DMS53 treated with DMSO at 0.1 percent for 48 hours (cell line): ENCODE data around the gene SUMO4.

Experiments
- DNase-seq: peaks from one replicate; lab custom pipeline; 2025; ENCODE audit not compliant: unreplicated experiment; lab: John Stamatoyannopoulos, UW

SUMO4 gene

DNA sequence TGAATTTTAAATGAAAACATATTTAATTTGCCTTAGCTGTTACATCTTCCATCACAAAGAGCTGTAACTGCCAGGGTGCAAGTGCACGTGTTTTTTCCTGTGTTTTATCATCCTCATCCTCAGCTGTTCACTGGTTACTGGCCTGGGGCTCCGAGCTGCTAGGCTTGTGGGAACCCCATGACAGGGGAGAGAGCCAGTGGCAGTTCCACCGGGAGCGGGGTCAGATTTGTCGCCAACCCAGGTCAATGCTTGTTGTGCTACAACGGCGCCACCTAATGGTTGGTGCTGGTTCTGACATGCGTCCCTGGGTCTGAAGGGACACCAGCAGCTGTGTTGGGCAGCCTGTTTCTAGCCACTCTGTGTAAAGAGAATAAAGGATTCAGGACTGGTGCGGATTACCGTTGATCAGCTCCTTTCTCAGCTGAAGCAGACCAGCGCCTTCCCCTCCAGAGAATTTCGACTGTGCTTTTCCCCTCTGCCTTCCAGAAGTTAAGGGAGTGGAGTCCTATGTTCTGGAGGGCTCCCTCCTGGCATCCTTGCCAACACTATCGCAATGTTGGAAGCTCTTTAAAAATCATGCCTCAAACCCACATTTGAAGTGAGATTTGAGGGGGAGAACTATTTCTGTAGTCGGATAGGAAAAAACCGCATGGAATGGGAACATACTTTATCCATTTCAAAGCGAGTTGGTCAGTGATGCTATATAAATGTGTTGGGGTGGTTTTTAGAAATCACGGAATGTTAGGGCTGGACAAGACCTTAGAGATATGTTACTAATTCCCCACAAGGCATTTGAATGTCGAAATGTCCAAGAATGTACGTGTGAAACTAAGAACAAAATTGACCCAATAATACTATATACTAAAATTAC is 32.1 kb downstream of the SUMO4 start:
- peak; percentile 68 for DNase-seq

DNA sequence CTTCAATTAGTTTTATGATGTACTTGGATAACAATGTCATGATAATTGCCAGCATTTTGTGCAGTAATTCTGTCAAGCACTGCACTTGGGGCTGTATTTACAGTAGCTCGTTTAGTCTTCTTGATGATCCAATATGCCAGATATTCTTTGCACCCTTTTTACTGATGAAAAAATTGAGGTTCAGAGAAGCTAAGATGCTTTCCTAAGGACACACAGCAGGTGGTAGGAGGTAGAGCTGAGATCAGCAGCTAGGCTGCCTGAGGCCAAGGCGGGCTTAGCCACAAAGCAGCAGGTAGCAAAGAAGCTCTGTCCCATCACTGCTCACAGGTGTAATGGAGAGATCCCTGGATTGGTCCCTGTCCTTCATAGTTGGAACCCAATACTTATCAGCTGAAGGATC is 33.3 kb downstream of the SUMO4 start:
- no peak for DNase-seq

DNA sequence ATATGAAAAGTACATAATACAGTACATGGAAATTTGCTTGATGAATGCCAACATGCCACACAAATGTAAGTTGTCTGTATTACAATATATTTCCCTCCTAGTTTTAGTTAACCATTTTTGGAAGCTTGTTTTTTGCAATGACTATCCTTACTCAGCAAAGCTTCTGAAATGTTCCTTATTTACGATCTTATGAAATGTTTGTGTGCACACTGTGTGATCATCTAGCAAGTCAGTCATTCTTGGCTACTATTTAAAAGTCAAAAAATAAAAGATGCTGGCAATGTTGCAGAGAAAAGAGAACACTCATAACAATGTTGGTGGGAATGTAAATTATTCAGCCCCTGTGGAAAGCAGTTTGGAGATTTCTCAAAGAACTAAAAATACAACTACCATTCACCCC is 33.8 kb downstream of the SUMO4 start:
- DNase-seq: no peak

DNA sequence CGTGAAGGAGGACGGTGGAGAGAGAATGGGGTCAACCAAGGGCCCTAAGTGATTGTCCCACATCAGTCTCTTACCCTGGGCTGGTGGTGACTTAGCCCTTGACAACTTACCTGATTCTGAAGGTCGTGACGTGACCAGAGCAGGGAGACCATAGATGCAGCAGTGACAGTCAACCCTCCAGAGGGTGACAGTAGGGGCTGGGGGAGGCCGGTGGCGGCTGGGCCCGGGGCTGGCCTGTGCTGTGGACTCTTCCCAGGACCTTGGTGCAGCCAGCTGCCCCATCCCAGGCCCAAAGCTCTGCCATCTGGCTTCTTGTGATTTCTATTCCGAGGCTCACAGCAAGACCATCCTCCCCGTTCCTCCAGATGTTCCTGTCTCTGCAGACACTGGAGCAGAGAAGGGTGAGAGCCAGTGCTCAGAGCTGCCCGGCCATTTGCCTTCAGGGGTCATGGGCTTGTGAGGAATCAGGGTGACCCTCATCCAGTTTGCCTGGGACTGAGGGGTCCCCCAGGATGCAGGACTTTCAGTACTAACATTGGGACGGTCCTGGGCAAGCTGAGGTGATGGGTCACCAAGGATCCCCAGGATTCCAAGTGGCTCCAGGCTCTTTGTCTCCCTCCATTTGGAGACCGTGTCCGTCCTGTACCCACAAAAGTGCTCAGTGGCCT is 36.0 kb downstream of the SUMO4 start:
- no peak for DNase-seq

DNA sequence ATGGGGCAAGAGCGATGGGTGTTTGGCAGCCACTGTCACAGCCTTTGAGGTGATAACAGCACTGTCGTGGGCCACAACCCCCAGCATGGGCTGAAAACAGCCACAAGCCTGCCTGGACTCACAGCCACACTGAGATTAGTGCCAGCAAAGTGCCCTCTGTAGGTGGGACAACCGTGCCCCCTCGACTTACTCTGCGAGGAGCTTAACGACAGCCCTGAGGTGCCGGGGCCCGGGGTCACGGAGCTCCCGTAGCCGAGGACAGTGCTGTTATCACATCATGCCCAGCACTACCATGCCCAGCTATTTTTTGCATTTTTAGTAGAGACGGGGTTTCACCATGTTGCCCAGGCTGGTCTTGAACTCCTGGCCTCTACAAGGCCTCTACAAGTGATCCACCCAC is 36.6 kb downstream of the SUMO4 start:
- no peak for DNase-seq

DNA sequence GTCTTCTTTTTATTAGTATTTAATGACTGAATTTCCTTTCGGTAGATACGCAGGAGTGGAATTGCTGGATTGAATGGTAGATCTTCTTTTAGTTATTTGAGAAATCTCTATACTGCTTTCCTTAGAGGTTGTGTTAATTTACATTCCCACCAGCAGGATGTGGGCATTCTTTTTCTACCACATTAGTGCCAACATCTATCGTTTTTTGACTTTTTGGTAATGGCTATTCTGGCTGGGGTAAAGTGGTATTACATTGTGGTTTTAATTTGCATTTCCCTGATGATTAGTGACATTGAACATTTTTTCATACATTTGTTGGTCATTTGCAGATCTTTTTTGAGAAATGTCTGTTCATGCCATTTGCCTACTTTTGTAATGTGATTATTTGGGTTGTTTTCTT is 37.1 kb downstream of the SUMO4 start:
- DNase-seq: no peak

DNA sequence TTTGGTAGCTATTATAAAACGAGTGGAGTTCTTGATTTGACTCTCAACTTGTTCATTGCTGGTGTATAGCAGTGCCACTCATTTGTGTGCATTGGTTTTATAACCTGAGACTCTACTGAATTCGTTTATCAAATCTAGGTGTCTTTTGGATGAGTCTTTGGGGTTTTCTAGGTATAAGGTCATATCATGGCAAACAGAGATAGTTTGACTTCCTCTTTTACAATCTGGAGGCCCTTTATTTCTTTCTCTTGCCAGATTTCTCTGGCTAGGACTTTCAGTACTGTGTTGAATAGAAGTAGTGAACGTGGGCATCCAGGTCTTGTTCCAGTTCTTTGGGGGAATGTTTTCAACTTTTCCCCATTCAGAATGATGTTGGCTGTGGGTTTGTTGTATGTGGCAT is 38.8 kb downstream of the SUMO4 start:
- no peak for DNase-seq

DNA sequence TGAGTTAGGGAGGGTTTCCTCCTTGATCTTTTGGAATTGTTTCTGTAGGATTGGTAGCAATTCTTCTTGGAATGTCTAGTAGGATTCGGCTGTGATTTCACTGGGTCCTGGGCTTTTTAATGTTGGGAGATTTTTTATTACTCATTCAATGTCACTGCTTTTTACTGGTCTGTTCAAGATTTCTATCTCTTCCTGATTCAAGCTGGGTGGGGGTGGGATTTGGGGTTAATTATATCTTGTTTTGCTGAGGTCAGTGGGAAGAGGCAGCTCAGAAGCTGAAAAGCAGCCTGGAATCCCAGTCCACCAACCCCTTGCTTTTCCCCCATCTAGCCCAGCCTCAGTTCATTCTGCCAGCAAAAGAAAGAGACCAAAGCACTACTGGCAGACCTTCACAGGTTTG is 39.6 kb downstream of the SUMO4 start:
- no peak for DNase-seq

DNA sequence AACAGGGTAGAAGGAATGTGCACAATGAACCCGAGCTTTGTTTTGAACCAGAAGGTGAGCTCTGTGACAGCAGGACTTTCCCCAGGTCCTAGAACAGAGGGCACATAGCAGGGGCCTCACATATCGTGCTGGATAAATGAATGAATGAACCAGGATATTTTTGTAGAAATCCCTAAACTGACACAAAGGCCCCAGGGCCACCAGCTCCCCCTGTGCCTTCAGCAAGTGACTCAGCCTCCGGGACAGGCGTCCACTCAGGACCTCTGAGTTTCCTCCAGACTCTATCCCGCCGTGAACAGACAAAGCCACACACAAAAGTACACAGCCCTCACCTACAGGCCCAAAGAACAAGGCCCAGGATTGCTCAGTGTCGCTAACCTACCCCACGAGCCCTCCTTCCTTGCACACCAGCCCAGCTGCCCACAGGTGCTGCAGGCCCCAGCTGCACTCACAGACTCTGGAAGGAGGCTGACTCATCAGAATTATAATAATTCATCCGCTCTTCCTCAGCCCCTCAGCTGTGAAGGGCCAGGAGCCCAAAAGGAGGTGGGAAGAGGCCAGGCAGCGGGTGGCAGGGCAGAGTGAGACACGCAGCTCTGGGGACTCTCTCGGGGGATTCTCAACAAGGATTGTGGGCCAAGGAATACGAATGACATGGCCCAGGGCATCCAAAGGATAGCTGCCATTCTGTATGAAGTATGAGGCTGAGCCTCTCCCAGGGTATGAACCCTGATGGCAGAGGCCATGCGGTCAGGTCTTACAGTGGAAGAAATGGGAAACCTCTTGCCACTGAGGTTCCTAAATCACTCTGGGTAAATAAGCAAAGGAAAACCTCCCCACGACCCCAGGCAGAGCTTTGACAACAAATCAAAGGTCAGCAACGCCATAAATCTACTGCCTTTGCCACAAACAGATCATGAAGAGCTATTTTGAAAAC is 40.9 kb downstream of the SUMO4 start:
- no peak for DNase-seq

DNA sequence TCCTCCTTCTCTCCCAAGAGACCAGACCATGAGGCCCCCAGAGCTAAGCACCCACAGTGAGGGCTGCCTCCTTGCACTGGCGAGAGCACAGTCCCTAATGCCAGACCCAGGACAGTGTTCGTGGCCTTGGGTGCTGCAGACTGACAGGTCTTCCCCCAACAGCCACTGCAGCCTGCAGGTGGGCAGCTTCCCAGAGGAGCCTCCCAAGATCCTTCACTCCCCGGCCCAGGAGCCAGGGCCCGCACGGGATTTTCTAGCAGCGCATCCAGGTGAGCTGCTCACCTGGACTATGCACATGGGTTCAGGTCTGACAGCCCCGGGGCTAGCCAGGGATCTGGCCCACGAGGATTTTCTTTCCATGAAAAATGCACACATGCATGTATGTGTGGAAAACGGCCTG is 41.7 kb downstream of the SUMO4 start:
- no peak for DNase-seq

DNA sequence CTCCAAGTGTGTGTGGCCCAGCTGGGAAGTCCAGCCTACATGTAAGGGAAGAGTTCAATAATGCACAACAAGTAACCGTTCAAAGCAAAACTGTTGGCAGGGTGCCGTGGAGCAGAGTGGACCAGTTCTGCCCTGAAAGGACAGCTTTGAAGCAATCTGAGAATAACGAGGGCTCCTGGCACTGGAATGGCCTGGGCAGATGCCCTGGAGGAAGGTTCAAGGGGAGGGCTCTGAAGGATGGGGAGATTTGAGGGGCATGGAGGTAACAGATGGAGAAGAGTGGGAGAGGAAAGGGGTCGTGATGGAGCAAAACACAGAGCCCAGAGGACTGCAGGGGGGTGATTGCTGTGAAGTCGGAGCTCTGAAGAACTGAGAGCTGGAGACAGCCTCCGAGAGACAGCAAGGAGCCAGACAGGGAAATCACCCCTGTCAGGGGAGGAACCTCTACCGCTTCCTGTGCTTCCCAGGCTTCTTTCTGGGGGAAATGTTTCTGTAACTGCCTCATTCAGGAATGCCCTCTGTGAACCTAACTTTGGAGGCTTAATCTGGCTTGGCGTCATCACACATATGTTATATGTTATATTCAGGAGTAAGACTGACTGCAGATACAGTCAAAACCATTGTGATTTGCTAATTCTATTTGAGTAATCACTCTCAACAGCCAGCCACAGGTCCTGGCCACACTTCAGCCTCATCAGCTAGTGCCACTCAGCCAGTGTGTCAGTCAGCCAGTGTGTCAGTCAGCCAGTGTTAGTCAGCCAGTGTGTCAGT is 43.5 kb downstream of the SUMO4 start:
- DNase-seq: no peak

DNA sequence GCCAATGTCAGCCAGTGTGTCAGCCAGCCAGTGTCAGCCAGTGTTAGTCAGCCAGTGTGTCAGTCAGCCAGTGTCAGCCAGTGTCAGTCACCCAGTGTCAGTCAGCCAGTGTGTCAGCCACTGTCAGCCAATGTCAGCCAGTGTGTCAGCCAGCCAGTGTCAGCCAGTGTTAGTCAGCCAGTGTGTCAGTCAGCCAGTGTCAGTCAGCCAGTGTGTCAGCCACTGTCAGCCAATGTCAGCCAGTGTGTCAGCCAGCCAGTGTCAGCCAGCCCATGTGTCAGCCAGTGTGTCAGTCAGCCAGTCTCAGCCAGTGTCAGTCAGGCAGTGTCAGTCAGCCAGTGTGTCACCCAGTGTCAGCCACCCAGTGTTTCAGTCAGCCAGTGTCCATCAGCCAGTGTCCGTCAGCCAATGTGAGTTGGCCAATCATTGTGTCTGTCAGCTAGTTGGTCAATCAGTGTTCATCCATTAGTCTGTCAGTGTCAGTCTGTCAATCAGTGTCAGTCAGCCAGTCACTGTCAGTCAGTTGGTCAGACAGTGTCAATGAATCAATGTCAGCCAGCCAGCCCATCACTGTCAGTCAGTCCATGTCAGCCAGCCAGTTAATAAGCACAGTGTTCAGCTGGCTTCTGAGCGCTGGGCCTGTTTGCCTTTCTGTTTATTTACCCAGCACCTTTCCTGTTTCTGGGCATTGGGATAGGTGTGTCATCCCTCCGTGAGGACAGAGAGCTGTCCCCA is 44.5 kb downstream of the SUMO4 start:
- peak; percentile 16 for DNase-seq

DNA sequence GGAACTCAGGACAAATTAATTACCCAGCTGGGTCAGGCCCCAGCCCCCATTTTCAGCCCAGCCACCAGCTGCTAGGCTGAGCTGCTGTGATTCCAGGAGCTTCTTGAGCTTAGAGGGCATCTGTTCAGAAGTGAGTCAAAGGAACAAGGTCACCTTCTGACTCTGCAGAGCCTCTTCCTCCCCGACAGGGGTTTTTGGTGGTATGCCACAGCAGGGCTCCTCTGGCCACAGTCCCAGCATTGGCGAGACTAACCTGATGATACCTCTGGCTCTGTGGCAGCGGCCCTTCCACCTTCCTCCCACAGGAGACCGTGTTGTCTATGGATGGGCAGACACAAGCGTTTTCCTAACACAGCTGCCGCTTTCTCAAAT is 45.0 kb downstream of the SUMO4 start:
- no peak for DNase-seq

DNA sequence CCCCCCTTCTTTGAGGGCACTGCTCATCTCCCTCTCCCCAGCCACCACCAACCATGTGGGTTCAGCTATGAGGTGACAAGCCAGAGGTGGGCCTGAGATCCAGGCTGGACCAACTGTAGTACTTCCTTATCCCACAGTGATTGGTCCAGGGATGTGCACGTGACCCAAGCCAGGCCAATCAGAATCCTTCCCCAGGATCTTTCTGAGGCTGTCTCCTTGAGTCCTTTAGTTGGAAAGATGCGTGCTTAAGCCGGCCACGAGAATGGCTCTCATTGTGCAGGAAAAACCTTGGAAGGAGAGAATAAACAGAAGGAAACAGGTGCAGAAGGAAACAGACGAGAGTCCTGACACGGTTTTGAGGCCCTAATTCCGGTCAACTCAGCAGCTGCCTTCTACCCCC is 45.5 kb downstream of the SUMO4 start:
- DNase-seq: no peak

DNA sequence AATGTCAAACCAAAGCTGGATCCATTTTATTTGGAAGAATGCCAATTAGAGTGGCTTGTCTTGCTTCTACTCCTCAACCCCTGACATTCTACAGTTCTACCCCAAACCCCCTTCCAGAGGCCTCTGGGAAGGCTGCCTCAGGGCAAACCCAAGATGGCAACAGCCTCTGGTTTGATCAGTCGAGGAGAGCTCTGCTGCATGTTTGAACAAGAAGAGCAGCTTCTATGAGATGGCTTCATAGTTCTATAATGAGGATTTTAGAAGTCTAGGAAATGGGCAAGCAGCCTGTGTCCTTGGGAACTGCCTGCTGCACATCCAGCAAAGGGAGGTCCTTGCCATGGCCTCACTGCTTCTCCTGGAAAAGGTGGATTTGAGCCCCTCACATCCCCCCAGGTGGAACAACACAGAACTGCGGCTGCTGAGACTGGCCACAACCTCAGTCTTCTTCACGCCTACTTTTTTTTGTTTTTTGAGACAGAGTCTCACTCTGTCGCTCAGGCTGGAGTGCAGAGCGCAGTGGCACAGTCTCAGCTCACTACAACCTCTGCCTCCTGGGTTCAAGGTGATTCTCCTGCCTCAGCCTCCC is 46.8 kb downstream of the SUMO4 start:
- no peak for DNase-seq

DNA sequence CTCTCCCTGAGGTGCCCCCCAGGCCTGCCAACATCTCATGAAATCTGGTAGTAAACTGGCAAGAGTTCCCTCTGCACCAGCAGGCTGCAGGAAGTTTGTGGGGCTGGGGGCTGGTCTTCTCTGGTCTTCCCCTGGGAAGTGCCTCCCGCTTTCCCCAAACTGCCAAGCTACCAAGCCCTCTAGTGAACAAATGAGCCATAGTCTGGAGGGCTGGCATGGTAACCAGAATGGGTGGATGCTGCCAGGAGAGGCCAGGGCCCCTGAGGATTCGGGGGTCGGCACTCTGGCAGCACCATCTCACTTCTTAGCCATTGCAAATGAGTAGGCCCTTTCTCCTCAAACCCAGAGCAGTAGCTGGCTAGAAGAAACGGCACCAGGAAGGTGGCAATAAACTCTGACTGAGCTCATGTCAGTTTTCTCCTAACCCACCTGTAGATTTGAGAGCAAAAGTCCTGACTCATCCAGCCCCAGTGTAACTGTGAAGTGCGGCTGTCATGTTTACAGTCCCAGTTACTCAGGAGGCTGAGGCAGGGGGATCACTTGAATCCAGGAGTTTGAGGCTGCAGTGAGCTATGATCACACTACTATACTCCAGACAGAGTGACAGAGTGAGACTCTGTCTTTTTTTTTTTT is 48.9 kb downstream of the SUMO4 start:
- DNase-seq: no peak

DNA sequence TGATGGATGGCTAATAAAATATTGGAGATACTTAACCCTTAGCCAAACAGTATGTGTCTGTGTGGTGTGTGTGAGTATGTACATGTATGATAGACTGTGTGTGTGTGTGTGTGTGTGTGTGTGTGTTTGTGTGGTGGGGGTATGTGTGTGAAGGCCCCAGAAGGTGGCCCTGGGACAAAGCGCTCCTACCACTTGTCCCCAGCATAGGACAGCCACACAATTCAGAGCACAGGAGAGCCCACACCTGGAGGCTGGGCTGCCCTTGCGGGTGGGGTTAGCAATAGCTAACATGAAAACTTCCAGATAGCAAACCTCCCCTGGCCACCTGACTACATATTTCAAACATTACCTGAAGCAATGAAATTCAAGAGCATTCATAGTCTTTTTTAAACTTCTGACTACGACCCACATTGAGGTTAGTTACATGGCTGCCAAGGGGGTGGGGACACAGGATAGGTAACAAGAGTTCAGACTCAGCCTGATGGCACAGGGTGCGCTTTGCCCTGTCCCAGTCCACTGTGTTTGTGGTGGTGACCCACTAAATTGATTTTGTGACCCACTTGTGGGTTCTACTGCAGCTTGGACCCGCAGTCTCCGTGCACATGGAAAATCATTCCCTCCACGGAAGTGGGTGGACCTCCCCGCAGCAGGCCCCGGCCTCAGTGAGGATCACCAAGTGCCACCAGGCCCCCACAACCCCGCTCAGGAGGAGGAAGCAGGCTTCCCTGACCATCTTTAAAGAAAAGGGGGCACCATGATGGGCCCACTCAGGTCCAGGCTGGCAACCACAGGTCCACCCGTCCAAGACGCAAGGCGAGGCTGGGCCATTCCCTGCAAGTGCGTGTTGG is 50.0 kb downstream of the SUMO4 start:
- DNase-seq: no peak
